ENCODE data around the gene ROBO2.

Gene ROBO2

DNA sequence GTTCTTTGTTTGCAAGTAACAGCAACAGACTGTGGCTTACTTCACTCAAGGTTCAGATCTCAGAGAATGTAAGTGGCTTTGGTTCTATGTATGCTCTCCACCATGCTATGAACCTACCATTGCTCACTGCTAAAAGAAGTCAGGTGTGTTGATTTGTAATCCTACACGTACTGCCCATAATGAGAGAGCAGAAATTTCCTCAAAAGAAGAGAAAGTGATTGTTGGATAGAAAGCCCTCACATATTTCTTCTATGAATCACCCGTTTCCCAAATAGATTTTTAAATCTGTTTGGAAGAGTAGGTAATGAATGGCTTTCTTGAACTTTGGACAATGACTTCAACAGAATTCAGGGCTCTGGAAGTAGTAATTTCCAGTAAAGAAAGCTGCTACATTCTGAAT lies 565.4 kb downstream of the ROBO2 start:
- H3K4me1 Mint-ChIP-seq = no peaks in the 10 kb centered on the region
- no peak for ATAC-seq
- H3K9me3 Mint-ChIP-seq = peaks cover 17% of the 10 kb centered on the region

DNA sequence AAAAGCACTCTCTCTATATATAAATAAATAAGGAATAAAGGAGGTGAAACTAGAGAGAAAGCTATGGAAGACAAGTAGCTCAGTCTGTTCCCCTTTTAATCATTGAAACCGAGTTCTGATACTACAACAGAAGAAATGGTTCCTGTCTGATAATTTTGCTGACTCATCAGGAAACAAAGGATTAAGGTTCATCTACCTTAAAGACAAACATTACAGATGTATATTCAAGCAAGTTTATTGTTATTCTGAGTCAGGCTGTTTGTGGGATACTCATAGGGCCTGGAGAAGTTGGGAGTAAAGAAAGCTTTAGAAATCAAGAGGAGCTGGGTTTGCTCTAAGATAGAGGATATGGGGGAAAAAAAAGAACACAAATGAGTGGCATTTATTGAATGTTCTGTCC lies 566.0 kb downstream of the ROBO2 start:
- H3K4me1 Mint-ChIP-seq = no peaks in the 10 kb centered on the region
- DNase-seq (ENCODE audit: low spot score in 2 of 2) (no peak), ATAC-seq (no peak)
- no peak overlapping the region for H3K27ac Mint-ChIP-seq
- peaks cover 14% of the 10 kb centered on the region for H3K9me3 Mint-ChIP-seq
- H3K36me3 Mint-ChIP-seq = no peaks in the 10 kb centered on the region
- H3K4me3 Mint-ChIP-seq = no peak overlapping the region

More for the DNA sequence above, 565.4 kb downstream of the ROBO2 start:
- DNase-seq (ENCODE audit: low spot score in 2 of 2) = no peak
- no peaks in the 10 kb centered on the region for H3K36me3 Mint-ChIP-seq
- H3K27ac Mint-ChIP-seq = no peak overlapping the region
- H3K4me3 Mint-ChIP-seq = no peak overlapping the region

DNA sequence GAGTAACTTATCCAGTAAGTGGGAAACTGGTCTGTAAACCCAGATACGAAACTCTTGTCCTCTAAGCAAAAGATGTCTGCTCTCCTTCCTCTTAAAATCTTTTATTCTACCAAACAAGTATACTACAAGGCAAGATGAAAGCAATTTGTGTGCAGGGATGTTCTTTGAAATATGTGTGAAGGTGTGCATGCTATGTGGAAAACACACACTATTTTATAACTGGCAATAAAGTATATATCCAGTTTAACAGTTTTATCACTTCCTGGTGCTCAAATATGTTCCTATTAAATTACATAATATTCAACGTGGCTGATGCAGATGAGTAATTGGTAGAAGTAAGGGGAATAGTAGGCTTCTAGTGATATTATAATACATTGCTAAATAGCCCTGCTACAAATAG lies 566.5 kb downstream of the ROBO2 start:
- ATAC-seq = no peak
- Mint-ChIP-seq H3K36me3 (no peaks in the 10 kb centered on the region), H3K4me1 (no peaks in the 10 kb centered on the region), H3K27ac (no peak overlapping the region), H3K9me3 (peaks cover 14% of the 10 kb centered on the region), H3K4me3 (no peak overlapping the region)
- no peak for DNase-seq (ENCODE audit: low spot score in 2 of 2)

DNA sequence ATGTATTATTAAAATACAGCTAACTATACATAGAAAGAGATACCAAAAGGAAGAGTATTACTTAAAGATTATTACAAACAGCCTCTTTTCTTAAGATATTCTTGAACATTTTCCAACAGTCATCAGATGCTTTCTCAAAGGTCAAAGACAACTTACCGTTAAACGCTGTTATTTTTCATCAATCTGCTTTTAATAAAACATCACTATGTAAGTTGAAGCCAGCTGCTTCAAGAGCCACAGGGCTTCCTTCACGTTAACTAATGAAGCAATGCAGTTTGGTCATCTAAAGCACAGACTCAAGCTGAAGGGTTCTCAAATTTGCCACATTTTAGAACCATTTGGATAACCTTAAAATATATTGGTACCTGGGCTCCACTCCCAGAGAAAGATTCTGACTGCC lies 578.8 kb downstream of the ROBO2 start:
- Mint-ChIP-seq H3K27ac (no peak overlapping the region), H3K4me3 (no peak overlapping the region), H3K4me1 (no peaks in the 10 kb centered on the region)

DNA sequence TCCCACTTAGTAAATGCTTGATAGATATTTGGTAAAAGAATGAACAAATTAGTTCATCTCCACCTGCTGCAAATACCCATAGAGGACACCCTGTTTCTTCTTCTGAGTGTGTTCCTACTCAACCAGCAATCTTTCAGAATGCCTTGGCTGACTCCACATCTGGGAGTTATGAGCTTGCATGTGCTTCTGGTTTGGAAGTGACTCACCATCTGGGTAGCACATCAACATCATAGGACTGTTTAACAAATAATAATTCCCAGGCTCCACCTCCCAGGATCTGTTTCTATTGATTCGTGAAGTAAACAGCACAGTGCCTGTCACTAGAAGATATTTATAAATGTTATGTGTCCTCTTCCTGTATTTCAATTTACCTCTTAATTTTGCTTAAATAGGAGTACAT lies 580.1 kb downstream of the ROBO2 start:
- Mint-ChIP-seq H3K9me3 (peaks cover 20% of the 10 kb centered on the region), H3K36me3 (no peaks in the 10 kb centered on the region), H3K4me3 (no peak overlapping the region), H3K27ac (no peak overlapping the region), H3K4me1 (no peaks in the 10 kb centered on the region)
- DNase-seq (ENCODE audit: low spot score in 2 of 2) (no peak), ATAC-seq (no peak)

More for the DNA sequence above, 578.8 kb downstream of the ROBO2 start:
- H3K9me3 Mint-ChIP-seq = peaks cover 19% of the 10 kb centered on the region
- DNase-seq (ENCODE audit: low spot score in 2 of 2) (no peak), ATAC-seq (no peak)
- no peaks in the 10 kb centered on the region for H3K36me3 Mint-ChIP-seq

DNA sequence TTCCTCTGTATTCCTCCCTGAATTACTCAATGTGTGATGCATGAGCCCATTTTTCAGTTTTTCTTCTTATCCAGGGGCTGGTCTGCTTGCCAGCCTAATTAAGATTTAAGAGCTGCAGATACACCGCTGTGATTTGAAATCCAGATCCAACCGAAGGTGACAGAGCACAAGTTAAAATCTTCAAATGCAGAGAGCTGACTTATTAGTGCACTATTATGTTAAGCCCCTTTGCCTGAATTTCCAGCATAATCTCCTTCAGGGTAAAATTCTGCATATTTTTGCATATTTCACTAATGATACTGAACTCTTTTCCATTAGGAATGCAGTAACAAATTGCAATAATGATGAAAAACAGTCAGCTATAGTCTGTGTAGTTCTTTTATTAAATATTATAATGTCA lies 583.6 kb downstream of the ROBO2 start:
- Mint-ChIP-seq H3K9me3 (peaks cover 11% of the 10 kb centered on the region), H3K4me3 (no peak overlapping the region), H3K36me3 (no peaks in the 10 kb centered on the region), H3K4me1 (no peaks in the 10 kb centered on the region), H3K27ac (no peak overlapping the region)
- no peak for ATAC-seq
- DNase-seq (ENCODE audit: low spot score in 2 of 2) = no peak

DNA sequence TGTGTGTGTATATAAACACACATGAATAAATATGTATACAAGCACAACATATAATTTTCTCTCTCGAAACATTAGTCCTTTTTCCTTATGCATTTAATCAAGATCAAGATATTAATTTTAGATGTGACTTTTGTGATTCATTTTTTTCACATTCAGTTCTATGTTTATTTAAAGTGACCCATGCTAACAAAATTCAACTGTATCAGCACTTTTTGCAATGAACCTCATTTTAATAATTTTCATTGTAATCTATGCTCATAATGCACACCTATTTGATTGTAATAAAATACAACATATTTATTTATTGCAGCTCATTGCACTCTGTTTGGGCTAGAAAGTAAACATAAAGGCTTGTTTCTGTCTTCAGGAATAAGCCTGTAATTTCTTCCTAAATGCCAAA lies 586.3 kb downstream of the ROBO2 start:
- ATAC-seq = no peak
- Mint-ChIP-seq H3K4me3 (no peak overlapping the region), H3K4me1 (no peaks in the 10 kb centered on the region), H3K36me3 (no peaks in the 10 kb centered on the region), H3K27ac (no peak overlapping the region), H3K9me3 (peaks cover 26% of the 10 kb centered on the region)
- no peak for DNase-seq (ENCODE audit: low spot score in 2 of 2)

DNA sequence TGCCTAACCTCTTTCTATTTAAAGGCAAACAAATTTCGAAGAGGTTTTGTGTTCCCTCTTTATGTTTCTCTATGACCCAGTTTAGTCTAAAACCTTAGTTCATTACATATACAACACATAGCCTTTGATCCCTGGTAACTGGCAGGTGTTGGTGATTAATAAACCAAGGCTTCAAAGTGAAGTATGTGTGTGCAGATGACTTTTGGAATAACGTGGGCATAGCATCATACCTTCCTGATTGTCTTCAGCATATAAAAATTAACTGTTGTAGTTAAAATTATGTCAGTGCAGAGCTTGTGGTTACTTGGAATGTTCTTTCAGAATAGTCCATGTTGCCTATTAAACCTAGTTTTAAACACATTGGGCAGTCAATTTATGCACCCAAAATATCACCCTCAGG lies 608.3 kb downstream of the ROBO2 start:
- no peak overlapping the region for H3K27ac Mint-ChIP-seq
- DNase-seq (ENCODE audit: low spot score in 2 of 2) (no peak), ATAC-seq (no peak)
- H3K4me1 Mint-ChIP-seq = no peaks in the 10 kb centered on the region
- peaks cover 9% of the 10 kb centered on the region for H3K9me3 Mint-ChIP-seq
- no peak overlapping the region for H3K4me3 Mint-ChIP-seq
- H3K36me3 Mint-ChIP-seq = no peaks in the 10 kb centered on the region

DNA sequence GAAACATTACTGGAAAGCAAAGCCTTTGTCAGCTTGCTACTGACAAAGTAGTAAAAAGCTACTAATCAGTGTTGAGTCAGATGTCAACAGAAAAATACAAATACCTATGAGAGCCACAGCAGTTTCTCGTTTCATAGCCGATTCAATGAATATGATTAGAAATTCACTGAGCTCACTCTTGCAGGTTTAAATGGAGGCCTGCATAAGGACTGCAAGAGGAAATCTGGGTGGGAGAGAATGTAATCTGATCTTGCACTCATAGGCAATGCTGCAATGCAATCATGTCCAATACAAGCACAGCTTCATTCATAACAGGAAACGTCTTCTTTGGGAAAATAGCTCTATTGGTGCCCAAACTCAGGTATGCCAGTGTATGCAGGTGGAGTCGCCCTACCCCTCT lies 608.8 kb downstream of the ROBO2 start:
- H3K27ac Mint-ChIP-seq = no peak overlapping the region
- H3K36me3 Mint-ChIP-seq = no peaks in the 10 kb centered on the region
- peaks cover 8% of the 10 kb centered on the region for H3K9me3 Mint-ChIP-seq
- ATAC-seq (no peak), DNase-seq (ENCODE audit: low spot score in 2 of 2) (no peak)
- H3K4me1 Mint-ChIP-seq = no peaks in the 10 kb centered on the region
- no peak overlapping the region for H3K4me3 Mint-ChIP-seq

DNA sequence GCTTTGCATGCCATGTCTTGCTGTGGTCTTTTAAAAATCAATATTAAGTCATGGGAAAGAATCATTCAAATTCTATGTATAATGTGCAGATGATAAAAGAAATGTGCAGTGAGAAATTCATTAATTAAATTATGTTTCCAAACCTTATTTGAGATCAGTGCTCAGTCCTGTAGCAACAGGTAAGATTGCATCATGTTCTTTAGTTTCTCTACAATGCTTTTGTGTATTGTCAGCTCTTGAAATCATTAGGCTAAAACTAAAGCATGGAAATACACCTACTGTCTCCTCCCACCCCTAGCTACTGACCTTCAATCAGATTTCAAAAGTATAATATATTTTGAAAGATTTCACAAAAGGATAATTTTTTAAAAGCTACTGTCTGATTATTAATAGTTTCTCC lies 612.7 kb downstream of the ROBO2 start:
- Mint-ChIP-seq H3K4me1 (no peaks in the 10 kb centered on the region), H3K36me3 (no peaks in the 10 kb centered on the region), H3K9me3 (peaks cover 10% of the 10 kb centered on the region), H3K27ac (no peak overlapping the region), H3K4me3 (no peak overlapping the region)
- ATAC-seq (no peak), DNase-seq (ENCODE audit: low spot score in 2 of 2) (no peak)

DNA sequence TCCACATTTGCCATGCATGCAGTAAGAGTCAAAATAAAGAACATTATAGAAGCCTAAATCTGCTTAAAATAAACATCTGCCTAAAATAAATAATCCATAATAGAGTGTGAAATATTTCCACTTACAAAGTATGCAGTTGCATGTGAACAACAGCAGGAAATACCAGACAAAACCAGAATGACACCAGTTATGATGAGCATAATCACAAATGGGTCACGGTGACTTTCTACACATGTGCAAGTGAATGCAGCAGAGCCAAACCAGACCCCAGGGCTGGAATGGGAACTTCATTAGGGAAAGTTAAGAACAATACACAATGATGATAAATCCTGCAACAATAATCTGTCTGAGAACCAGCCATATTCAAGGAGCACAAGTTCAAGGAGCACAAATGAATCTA lies 615.5 kb downstream of the ROBO2 start:
- no peak for ATAC-seq
- DNase-seq (ENCODE audit: low spot score in 2 of 2) = no peak
- Mint-ChIP-seq H3K4me1 (no peaks in the 10 kb centered on the region), H3K4me3 (no peak overlapping the region), H3K9me3 (peaks cover 19% of the 10 kb centered on the region), H3K27ac (no peak overlapping the region), H3K36me3 (no peaks in the 10 kb centered on the region)

DNA sequence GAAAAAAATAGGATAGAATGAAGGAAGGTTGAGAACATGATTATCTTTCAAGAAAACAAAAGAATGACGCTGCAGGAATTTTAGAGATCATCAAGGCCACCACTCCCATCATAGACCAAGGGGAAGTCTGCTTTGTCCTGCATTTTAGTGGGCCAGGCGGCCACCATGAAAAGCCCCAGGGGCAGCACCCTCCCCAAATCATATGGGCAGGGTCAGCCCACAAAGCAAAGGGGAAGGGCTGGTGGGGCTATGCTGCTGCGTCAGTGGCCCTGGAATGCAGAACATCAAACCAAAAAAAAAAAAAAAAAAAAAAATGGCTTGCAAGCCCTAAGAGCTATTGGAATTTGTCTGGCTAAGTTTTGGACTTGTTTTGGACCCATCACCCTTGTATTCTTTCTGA lies 620.8 kb downstream of the ROBO2 start:
- Mint-ChIP-seq H3K9me3 (peaks cover 26% of the 10 kb centered on the region), H3K36me3 (no peaks in the 10 kb centered on the region), H3K27ac (no peak overlapping the region), H3K4me1 (no peaks in the 10 kb centered on the region), H3K4me3 (no peak overlapping the region)
- no peak for ATAC-seq
- DNase-seq (ENCODE audit: low spot score in 2 of 2) = no peak

DNA sequence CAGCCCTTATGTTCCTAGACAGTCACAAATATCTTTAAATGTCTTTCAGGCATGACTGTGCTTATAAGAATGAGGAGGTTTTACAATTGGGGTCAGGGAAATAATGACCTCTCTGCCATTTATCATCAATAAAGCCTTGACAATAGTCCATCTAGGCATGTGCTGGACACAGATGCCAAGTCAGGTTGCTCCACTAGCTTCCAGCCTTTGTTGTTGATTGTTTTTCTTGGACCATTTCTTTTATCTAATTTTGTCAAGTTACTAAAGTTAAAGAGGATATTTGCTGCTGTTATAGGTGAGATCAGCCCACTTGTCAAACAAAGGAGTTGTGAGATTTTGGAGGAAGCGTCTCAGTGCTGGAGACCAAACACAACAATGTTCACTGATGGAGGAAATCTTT lies 628.0 kb downstream of the ROBO2 start:
- ATAC-seq (no peak), DNase-seq (ENCODE audit: low spot score in 2 of 2) (no peak)
- Mint-ChIP-seq H3K9me3 (peaks cover 26% of the 10 kb centered on the region), H3K4me3 (no peak overlapping the region), H3K4me1 (no peaks in the 10 kb centered on the region), H3K27ac (no peak overlapping the region), H3K36me3 (no peaks in the 10 kb centered on the region)

DNA sequence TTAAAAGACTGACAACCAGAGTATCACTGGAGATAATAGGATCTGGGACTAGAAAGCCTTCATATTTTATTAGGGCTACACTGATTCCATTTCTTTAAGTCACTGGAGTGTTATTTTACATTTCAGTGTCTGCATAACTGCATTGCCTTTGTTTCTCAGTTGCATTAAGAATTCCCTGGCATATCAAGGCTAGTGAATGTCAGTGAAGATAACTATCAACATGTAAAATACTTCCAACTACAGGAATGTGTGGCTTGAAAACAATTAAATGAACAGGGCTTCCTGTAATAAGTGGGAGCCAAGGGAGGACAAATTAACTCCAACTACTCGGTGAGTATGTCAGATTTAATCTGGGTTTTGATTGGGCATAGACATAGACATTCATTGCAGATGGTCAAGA lies 628.5 kb downstream of the ROBO2 start:
- Mint-ChIP-seq H3K4me3 (no peak overlapping the region), H3K4me1 (no peaks in the 10 kb centered on the region), H3K27ac (no peak overlapping the region), H3K9me3 (peaks cover 22% of the 10 kb centered on the region), H3K36me3 (no peaks in the 10 kb centered on the region)
- ATAC-seq (no peak), DNase-seq (ENCODE audit: low spot score in 2 of 2) (no peak)

DNA sequence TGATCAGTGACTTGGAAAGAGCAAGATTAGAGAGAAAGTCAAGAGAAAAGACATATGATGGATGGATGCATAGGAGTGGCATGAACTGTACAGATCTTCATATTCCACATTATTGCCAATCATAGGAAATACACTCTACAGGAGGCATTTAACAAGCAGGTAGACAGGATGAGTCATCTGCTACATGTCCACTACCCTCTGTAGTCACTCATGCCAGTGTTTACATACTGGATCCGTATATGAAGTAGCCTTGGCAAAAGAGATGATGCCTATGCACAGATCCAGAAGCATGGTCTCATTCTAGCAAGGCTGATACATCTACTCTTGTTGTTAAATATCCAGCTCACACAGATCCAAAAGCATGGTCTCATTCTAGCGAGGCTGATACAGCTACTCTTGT lies 632.1 kb downstream of the ROBO2 start:
- ATAC-seq (no peak), DNase-seq (ENCODE audit: low spot score in 2 of 2) (no peak)
- no peaks in the 10 kb centered on the region for H3K4me1 Mint-ChIP-seq
- H3K4me3 Mint-ChIP-seq = no peak overlapping the region
- no peaks in the 10 kb centered on the region for H3K36me3 Mint-ChIP-seq
- H3K9me3 Mint-ChIP-seq = peaks cover 13% of the 10 kb centered on the region
- no peak overlapping the region for H3K27ac Mint-ChIP-seq

DNA sequence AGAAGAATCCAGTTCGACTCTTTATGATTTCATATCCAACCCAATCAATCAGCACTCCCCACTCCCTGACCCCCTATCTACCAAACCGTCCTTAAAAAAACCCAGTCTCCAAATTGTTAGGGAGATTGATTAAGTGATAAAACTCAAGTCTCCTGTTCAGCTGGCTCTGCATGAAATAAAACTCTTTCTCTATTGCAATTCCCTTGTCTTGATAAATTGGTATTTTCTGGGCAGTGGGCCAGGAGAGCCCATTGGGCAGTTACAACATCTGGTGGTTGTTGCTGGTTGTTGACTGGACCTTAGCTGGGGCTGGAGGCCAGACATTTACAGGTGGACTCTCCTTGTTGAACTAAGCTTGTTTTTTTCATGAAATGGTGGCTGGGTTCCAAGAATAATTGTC lies 642.3 kb downstream of the ROBO2 start:
- DNase-seq (ENCODE audit: low spot score in 2 of 2) = no peak
- H3K36me3 Mint-ChIP-seq = no peaks in the 10 kb centered on the region
- H3K4me1 Mint-ChIP-seq = no peaks in the 10 kb centered on the region
- H3K27ac Mint-ChIP-seq = no peak overlapping the region
- no peak overlapping the region for H3K4me3 Mint-ChIP-seq
- H3K9me3 Mint-ChIP-seq = peaks cover 13% of the 10 kb centered on the region
- ATAC-seq = no peak

DNA sequence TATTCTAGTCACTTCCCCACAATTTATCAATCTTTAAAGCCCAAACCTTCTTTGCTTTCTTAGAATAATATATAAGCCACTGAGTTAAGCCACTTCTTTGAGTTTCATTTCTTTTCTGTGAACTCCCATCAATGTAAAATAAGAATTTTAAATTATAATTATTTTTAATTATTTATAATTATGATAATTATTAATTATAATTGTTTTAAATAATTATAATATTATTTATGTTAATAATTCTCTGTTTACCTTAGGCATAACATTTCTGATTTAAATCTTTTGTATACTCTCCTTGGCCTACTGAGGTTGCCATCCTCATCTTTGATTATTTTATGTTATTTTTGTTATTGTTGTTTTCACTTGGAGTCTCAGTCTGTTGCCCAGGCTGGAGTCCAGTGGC lies 644.2 kb downstream of the ROBO2 start:
- peaks cover 15% of the 10 kb centered on the region for H3K9me3 Mint-ChIP-seq
- H3K4me1 Mint-ChIP-seq = no peaks in the 10 kb centered on the region
- no peak overlapping the region for H3K4me3 Mint-ChIP-seq
- no peak for ATAC-seq
- no peak overlapping the region for H3K27ac Mint-ChIP-seq
- H3K36me3 Mint-ChIP-seq = no peaks in the 10 kb centered on the region
- DNase-seq (ENCODE audit: low spot score in 2 of 2) = no peak
